C4-2B (cell line): ENCODE data around the gene NHSL1.

Source experiments
- H3K27ac ChIP-seq: fragments of 450-650 bp; 2 replicates; pipeline ENCODE4 v1.5.1; 2017
- ZFX ChIP-seq: fragments of 450-650 bp; IDR thresholded peaks from 2 replicates; pipeline ENCODE4 v1.6.1; 2017
- TF ChIP-seq, protein P1 (sequence below): fragments of 450-650 bp; conservative IDR thresholded peaks from 2 replicates; pipeline ENCODE4 v1.5.1; 2017; ENCODE audit warnings: mild to moderate bottlenecking

The NHSL1 gene

GRCh38 chr6:138539876-138540275 is 40.6 kb upstream of the NHSL1 start:
- TF ChIP-seq, protein P1, sequence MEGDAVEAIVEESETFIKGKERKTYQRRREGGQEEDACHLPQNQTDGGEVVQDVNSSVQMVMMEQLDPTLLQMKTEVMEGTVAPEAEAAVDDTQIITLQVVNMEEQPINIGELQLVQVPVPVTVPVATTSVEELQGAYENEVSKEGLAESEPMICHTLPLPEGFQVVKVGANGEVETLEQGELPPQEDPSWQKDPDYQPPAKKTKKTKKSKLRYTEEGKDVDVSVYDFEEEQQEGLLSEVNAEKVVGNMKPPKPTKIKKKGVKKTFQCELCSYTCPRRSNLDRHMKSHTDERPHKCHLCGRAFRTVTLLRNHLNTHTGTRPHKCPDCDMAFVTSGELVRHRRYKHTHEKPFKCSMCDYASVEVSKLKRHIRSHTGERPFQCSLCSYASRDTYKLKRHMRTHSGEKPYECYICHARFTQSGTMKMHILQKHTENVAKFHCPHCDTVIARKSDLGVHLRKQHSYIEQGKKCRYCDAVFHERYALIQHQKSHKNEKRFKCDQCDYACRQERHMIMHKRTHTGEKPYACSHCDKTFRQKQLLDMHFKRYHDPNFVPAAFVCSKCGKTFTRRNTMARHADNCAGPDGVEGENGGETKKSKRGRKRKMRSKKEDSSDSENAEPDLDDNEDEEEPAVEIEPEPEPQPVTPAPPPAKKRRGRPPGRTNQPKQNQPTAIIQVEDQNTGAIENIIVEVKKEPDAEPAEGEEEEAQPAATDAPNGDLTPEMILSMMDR = no peak
- no peak for TF ChIP-seq ZFX
- H3K27ac ChIP-seq = no peak overlapping the region

GRCh38 chr6:138538390-138539031 is 39.2 kb upstream of the NHSL1 start:
- H3K27ac ChIP-seq = no peak overlapping the region
- no peak for TF ChIP-seq ZFX
- TF ChIP-seq, protein P1 = no peak

- no peak overlapping the region for H3K27ac ChIP-seq
- no peak for TF ChIP-seq ZFX
Measured at GRCh38 chr6:138537106-138537505, 37.8 kb upstream of the NHSL1 start.

DNA sequence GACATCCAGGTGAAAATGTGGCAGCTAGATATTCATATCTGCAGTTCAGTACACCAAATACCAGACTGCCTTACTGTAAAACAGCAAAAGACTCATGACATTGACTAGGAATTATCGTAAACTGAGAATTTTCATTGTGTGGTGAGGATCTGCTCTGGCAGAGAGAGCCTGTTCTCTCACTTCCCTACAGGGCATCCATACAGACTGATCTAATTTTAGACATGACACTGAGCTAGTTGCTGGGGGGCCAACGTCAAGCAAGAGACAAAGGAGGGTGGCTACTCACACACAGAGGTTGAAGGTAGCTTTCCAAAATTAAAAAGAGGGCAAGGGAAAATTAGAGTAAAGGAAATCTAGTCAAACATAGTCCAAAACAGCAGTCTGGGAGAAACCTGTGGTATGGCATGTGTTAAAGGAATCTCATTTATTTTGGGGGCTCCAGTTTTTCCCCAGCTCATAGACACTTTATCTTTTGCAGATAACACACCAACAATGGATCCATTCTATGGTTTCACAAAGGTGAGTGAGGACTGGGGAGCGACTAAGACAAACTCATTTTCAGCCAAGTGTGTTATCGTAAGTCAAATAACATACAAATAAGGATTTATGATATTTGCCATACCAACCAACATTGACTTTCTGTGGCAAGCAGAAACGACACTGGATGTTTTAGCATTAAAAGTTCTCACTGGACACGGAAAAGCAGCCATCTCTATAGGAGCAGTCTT is 36.6 kb upstream of the NHSL1 start:
- no peak overlapping the region for H3K27ac ChIP-seq
- TF ChIP-seq, protein P1 = no peak
- TF ChIP-seq ZFX = no peak

DNA sequence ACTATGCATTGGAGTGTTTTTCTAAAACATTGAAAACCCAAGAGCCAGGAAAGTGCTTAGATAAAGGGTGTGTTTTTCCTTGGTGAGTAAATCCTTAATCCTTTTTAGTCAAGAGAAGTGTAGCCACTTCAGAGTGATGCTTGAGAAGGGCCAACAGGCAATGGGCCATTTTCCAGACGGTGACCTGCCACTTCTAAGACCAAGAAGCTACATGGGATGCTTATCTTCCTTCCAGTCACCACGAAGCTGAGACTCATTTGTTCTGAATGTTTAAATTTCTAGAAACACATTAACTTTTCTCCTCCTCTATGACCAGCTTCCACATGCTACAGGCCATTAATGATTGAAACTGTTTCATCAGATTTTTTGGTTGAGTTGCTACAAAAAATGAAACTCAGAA is 34.4 kb upstream of the NHSL1 start:
- no peak overlapping the region for H3K27ac ChIP-seq
- TF ChIP-seq ZFX = no peak
- TF ChIP-seq, protein P1 = no peak

DNA sequence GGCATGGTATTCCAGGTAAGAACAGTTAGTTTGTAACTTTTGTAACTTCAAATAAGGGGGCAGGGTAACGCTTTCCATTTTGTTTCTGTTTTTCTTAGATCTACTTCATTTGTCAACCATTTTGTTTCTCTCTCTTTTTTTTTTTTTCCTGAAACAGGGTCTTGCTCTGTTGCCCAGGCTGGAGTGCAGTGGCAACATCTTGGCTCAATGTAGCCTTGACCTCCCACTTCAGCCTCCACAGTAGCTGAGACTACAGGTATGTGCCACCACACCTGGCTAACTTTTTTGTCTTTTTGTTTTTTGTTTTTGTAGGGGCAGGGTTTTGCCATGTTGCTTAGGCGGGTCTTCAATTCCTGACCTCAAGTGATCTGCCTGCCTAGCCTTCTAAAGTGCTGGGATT is 32.1 kb upstream of the NHSL1 start:
- TF ChIP-seq, protein P1 = no peak
- TF ChIP-seq ZFX = no peak
- H3K27ac ChIP-seq = no peak overlapping the region

DNA sequence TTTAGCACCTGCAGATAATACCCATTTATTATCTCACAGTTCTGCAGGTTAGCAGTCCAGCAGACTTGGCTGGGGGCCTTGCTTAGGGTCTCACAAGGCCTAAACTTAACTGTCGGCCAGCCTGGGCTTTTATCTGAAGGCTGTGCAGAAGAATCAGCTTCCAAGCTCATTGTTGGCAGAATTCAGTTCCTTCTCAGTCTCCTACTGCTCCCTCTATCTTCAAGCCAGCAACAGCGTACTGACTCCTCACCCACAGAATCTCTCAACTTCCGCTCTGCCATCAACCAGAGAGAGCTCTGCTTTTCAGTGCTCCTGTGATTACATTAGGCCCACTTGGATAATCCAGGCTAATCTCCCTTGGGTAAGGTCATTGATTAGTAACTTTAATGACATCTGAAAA is 30.2 kb upstream of the NHSL1 start:
- TF ChIP-seq, protein P1 = no peak
- no peak for TF ChIP-seq ZFX
- H3K27ac ChIP-seq = no peak overlapping the region
